ENCODE measurements around the gene STAG2.

GRCh38 chrX:124113621-124114600 is 152.4 kb downstream of the STAG2 start:
- no peak for TF ChIP-seq CTCF (IDR thresholded peaks at IDR 0.05)
- TF ChIP-seq EP300 (IDR thresholded peaks at IDR 0.05): no peak
- TF ChIP-seq POLR2A (IDR thresholded peaks at IDR 0.05): no peak

Data from upper lobe of left lung (tissue), 4 donors.